Astrocyte of the spinal cord (primary cell): ENCODE results near the gene VAMP2.
A peak's percentile ranks its signal among the peaks of the same experiment; 100 is the strongest.

Source experiments
- DNase-seq: peaks from one replicate; pipeline ENCODE4 v3.0.0; 2011; ENCODE audit warnings: low read depth, low spot score
- H3K4me3 ChIP-seq: 2 replicates; pipeline ENCODE4 v1.5.1; 2011; ENCODE audit warnings: low read depth, mild to moderate bottlenecking, low read length, moderate library complexity
- in situ Hi-C: cut with HindIII; loops from 2 replicates; pipeline ENCODE4 v1.10.0; 2017; ENCODE audit warnings: low sequenced_read_pairs
- TF ChIP-seq, protein P1 (sequence below): IDR thresholded peaks from 2 replicates; pipeline ENCODE4 v1.5.1; 2012; ENCODE audit warnings: low read depth, mild to moderate bottlenecking, low read length, inconsistent platforms

VAMP2 gene

DNA sequence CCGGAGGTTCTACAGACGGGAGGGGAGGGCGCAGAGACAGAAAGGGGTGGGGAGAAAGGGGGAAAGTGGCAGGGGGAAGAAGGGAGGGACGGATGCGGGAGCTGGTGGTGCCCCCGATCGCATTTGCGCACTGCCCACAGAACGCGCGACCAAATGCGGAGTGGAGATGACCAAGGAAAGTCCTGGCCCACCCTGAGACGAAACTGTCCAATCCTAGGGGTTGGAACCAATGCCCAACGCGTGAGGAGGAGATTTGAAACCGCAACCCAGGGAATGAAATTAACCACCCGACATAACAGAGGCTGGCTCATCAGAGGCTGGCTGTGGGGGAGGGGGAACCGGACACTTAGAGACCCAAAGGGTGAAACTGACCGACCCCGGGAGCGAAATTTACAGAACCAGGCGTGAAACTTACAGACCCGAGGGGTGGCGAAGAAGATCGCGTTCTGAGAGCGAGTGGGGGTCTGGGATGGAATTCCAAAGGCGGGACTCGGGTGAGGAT lies 40.3 kb downstream of the VAMP2 start:
- TF ChIP-seq, protein P1, sequence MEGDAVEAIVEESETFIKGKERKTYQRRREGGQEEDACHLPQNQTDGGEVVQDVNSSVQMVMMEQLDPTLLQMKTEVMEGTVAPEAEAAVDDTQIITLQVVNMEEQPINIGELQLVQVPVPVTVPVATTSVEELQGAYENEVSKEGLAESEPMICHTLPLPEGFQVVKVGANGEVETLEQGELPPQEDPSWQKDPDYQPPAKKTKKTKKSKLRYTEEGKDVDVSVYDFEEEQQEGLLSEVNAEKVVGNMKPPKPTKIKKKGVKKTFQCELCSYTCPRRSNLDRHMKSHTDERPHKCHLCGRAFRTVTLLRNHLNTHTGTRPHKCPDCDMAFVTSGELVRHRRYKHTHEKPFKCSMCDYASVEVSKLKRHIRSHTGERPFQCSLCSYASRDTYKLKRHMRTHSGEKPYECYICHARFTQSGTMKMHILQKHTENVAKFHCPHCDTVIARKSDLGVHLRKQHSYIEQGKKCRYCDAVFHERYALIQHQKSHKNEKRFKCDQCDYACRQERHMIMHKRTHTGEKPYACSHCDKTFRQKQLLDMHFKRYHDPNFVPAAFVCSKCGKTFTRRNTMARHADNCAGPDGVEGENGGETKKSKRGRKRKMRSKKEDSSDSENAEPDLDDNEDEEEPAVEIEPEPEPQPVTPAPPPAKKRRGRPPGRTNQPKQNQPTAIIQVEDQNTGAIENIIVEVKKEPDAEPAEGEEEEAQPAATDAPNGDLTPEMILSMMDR: no peak
- peak overlapping the region; percentile 56 for H3K4me3 ChIP-seq
- in situ Hi-C loops: no loop called here
- peak; percentile 51 for DNase-seq

DNA sequence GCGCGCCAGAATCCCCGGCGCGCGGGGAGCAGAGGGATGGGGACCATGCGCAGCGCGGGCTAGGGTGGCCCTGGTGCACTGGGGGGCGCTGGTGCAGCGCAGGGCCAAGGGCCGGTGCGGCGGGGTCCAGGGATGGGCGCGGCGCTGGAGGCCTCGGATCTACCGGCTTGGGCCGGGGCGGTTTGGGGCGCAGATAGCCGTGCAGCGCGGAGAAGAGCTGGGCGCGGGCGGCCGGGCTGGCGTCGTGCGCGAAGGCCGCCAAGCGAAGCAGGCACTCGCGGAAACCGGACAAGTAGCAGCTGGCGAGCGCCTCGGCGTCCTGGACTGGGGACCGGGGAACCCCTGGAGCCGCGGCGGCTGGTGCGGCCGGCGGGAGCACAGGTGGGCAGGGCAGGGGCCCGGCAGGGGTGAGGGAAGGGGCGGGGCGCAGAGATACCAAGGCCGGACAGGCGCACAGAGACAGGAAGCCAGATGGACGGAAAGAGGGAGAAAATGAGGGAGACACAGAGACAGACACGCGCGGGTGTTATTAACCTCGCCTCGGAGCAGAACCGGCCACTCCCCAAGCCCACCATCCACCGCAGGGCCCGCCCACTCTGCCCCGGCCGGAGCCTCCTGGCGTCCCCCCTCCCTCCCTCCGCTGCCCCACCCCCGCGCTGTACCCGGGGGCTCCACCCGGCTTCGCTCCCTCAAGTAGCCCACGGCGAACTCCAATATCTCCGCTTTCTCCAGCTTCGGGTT lies 40.9 kb downstream of the VAMP2 start:
- DNase-seq: peak; percentile 65
- TF ChIP-seq, protein P1: peak; percentile 50
- in situ Hi-C loops: no loop called here
- H3K4me3 ChIP-seq: peak overlapping the region; percentile 56

DNA sequence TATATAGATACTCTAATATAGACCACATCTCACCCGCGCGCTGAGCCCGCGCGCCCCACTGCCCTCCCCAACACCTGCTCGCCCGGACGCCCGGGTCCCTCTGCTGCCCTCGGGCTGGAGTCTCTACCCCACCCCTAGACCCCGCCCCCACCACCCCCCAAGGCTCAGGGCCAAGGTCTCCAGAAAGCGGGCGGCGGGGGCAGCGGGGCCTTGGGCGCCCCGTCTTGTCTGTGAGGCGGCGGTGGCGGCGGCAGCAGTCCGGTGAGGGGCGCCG lies 41.4 kb downstream of the VAMP2 start:
- peak overlapping the region; percentile 56 for H3K4me3 ChIP-seq
- in situ Hi-C loops: no loop called here
- TF ChIP-seq, protein P1: no peak
- DNase-seq: no peak

DNA sequence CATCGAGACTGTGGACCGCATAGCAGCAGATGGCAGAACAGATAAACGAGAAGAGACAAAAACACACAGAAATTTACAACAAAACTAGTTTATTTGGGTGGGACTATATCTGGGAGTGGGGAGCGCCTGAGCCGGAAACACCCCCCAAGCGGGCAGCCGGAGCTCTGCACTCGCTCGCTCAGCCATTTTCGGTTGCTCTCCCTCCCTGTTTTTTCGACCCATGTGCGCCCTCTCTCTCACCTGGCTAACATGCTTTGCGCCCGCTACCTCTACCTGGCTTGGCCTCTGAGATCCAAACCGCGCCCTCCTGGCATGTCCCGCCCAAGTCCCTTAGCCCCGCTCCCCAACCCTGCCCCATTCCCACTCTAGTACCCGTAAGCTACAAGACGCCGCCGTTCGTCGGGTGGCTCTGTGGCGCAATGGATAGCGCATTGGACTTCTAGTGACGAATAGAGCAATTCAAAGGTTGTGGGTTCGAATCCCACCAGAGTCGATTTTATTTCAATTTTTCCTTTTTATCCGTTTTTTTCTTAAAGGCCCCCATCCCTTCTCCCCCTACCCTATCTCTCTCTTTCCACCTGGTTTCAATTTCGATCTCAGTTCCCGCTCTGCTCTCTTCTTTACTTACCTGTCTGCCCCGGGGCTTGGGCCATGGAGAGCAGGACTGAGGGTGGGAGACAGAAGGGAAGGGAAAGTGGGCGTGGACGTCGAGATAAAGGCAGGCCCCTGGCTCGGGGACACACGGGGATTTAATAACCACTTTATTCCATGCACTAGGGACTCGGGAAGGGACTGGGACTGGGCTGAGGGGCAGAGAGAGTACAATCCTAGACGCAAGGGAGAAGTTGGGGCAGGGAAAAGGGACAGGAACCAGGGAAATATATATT lies 42.0 kb downstream of the VAMP2 start:
- peak; percentile 81 for DNase-seq
- TF ChIP-seq, protein P1: peak; percentile 43
- in situ Hi-C loops: no loop called here

DNA sequence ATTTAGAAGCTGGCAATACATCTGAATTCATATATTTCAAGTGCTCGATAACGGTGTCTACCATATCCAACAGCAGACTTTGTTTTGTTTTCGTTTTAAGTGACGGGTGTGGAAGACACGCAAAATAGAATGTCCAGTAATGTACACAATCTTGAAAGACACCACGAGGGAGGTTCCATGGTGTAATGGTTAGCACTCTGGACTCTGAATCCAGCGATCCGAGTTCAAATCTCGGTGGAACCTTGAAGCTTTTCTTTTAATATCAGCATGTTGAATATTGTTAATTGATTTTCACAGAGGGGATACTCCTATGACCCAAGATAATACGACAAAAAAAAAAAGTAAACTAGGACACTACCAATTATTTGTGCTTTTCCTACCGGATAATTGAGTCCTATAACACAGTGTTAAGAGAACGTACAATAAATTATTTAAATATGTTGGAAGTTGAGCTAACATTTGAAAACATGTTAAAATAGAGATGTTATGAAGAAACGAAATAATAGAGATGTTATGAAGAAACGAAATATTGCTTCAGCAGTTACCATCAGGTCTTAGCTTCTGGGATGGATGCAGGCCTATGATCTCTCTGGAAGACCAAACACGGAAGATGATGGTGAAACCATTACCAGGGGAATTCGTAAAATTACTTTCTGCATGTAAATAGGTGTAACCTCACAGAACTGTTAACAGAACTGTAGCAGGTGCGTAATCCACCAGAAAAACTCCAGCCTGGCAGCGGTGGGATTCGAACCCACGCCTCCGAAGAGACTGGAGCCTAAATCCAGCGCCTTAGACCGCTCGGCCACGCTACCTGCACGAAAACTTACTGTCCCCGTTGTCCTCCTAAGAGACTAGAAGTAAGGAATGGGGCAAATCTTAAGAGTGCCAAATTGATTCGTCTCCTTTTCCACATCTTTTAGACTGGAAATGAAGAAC lies 42.9 kb downstream of the VAMP2 start:
- DNase-seq: peak; percentile 95
- in situ Hi-C loops: loop anchor here (10.0 kb wide), 1 partner anchor 65 kb away; no protein-coding TSS in a partner anchor

More for the DNA sequence above, 42.0 kb downstream of the VAMP2 start:
- H3K4me3 ChIP-seq: peak overlapping the region; percentile 56

More for the DNA sequence above, 42.9 kb downstream of the VAMP2 start:
- TF ChIP-seq, protein P1: no peak
- H3K4me3 ChIP-seq: peak overlapping the region; percentile 59
